T-helper 1 cell (primary cell): ENCODE measurements around the gene DOK7.
"Not testable (repeated sequence)": the region's sequence is repeated elsewhere in the genome, so short reads cannot be mapped to it uniquely, and the experiment has no call there.

ENCODE experiments used
- DNase-seq, 5 donors: peaks; one replicate each; pipeline ENCODE4 v3.0.0-alpha.2; 2012 to 2020

The DOK7 gene

DNA sequence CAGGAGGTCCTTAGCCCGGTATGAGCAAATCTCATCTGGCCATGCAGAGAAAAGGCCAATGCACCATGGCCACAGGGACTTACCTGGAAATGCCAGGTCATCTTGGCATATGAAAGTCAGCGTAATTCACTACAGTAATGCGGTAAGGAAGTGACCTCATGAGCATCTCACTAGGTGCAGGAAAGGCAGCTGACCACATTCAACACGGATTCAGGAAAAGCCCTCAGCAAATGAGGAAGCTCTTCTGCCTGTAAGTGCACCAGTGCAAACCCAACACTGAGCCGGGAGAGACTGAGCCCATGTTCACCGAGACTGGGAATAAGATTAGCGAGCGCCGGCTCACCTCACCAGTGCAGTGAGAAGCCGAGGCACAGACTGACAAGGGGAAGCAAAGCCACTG is 45.4 kb downstream of the DOK7 start:
- no peak for DNase-seq

DNA sequence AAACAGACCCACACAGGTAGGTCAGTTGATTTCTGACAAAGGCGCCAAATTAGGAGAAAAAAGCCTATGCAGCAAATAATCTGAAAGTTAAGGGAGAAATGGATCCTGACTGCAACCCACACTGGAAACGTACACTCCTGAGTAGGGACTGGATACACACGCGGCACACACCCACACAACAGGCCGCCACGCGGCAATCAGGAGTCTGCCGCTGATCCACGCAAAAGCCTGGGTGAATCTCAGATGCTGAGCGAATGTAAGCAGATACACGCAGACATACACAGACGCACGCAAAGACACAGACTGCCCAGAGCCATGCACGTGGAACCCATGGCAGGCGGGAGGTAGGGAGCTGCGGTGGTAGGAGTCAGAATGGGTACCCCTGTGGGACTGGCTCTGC is 47.4 kb downstream of the DOK7 start:
- DNase-seq = no peak

DNA sequence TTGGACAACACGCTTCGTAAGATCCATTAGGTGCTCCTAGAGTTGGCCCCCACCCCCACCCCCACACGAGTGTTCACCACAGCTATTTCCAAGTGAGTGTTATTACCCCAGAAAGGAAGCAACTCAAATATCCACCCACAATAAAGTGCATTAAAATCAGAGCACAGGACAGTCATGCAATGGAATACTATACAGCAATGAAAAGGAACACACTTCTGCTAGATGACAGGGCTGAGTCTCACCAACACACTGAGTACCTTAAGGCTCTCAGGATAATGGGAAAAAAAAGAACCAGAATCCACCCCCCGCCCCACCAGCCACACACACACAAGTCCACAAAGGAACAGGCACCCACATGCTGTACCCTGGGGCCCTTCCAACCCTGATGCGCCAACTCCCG is 48.1 kb downstream of the DOK7 start:
- no peak for DNase-seq

DNA sequence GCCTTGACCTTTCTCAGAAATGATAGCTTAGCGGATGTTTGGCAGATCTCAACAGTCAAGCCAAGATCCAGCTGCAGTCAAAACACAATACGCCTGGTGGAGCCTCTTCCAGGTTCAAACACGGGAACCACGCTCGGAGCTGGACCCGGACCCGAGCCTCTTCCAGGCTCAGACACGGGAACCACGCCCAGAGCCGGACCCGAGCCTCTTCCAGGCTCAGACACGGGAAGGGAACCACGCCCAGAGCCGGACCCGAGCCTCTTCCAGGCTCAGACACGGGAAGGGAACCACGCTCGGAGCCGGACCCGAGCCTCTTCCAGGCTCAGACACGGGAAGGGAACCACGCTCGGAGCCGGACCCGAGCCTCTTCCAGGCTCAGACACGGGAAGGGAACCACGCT is 48.5 kb downstream of the DOK7 start:
- DNase-seq = not testable (repeated sequence)

- DNase-seq = no peak
Measured at GRCh38 chr4:3512279-3512678, 49.2 kb downstream of the DOK7 start.

DNA sequence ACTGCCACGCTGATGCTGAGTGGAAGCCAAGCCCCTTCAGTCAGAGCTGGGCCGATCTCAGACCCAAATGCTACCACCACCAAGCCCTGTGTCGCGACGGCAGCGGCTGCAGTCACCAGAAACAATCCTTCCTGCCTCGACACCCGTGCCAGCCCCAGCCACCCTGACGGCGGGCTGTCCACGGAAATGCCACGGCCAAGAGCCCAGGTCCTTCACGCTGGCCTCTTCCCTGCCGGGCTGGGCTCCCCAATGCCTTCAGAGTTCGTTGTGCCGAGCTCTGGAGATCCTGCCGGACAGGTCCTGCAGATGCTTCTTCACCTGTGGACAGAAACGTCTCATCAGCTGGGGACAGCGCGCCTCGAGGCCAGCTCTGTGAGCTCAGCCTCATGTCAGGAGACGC is 49.6 kb downstream of the DOK7 start:
- DNase-seq = no peak

DNA sequence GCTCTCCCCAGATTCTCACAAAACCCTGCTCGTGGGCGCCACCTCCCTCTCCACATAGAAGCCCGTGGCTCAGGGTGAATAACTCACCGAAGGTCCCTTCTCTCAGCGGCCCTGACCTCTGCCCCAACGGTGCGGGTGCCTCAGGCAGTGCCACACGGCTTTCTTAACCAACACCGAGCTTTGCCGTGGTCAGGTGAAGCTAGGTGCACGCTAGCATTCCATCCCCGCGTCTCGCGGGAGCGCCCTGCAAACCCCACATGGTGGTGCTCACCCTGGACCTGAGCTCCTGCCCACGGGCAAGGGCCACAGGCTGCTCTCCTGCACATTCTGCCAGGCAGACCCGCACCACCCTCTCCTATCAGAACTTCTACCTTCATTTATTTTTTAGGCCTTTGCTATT is 50.7 kb downstream of the DOK7 start:
- no peak for DNase-seq

DNA sequence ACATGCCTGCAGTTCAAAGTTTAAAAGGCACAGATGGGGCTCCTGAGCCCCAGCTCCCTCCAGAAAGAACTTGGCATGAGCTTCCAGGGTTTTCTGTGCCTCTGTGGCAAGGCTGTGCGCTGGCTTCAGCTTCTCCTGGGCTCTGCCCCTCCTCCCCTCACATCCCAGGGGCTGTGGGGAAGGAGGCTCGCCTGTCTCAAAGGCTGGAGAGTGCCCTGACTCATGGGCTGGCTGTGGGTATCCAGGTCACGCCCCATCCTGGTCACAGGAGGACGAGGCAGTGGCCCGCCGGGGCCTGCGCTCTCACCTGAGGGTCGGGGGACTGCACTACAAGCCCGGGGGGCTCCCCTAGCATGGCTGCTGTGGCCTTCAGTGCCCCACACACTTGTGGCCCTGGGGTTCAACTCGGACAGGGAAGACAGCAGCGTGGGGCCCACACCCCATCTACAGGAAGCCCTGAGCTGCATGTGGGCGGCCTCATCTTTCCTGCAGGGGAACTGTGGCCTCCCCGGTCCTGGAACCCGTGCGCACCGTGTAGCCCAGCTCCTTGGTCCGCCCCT is 51.2 kb downstream of the DOK7 start:
- DNase-seq = no peak

DNA sequence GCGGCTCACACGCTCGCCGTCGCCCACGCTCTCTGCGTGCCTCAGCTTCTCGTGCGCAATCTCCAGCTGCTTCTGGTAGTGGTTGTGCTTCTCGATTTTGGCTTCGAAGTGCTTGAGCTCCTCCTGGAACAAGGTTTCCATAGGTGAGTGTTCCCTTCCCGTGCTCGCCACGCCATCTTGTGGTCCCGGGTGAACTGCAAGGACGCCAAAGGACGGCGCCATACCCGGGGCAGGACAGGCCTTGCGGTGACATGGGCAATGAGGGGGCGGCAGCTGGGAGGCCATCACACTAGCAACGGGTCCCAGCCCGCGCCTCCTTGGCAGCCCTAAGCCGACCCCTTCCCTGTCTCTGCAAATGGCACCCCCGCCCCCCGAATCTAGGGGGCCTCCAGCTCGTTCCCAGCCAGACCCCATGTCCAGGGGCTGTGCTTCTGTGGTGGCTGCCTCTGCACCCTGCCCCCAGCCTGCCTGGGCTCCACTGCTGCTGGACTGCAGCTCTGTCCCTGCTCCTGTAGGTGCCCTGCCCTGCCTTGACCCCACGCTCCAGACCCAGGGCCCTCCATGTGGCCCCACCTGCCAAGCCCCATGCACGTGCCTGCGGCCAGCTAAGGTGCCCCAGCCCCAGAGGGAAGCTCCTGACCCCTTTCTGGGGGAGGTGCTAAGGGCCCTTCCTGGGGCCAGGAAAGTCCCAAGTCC is 51.8 kb downstream of the DOK7 start:
- DNase-seq = peak in 2 of 5 donors; percentile 6 to 12

GRCh38 chr4:3515646-3516045 is 52.5 kb downstream of the DOK7 start:
- DNase-seq = peak in 1 of 5 donors; percentile 6

DNA sequence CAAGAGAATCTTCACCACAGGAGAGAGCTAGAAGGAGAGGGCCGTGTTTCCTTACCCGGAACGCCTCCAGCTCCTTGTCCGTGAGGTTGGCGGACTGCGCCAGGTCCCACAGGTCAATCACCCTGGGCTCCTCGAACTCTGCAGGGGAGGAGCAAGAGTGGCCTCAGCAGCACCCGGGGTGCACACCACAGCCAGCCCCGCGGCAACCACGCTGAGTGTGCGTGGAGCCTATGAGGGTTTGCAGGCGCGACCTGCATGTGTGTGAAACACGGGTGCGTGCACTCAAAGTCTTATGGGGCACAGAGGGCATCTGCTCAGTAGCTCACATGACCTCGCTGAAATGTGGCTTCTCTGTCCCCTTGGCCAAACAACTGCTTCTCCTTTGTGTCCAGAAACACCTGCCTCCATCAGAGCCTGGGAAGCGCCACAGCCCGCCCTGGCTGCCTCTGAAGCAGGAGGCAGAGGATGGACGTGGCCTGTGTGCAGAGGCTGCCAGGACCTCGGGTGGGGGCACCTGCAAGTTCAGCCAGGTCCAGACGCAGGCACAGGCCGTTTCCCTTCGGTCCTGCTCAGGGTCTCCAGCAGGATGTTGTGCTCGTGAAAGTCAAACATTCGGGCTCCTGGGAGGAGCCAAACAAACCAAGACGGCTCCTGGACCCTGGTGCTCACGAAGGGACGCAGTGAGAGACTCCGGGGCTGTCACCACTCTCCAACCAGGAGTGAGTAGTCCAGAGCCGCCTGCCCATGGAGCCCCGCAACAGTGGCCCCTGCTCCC is 53.1 kb downstream of the DOK7 start:
- DNase-seq = peak in 1 of 5 donors; percentile 11

DNA sequence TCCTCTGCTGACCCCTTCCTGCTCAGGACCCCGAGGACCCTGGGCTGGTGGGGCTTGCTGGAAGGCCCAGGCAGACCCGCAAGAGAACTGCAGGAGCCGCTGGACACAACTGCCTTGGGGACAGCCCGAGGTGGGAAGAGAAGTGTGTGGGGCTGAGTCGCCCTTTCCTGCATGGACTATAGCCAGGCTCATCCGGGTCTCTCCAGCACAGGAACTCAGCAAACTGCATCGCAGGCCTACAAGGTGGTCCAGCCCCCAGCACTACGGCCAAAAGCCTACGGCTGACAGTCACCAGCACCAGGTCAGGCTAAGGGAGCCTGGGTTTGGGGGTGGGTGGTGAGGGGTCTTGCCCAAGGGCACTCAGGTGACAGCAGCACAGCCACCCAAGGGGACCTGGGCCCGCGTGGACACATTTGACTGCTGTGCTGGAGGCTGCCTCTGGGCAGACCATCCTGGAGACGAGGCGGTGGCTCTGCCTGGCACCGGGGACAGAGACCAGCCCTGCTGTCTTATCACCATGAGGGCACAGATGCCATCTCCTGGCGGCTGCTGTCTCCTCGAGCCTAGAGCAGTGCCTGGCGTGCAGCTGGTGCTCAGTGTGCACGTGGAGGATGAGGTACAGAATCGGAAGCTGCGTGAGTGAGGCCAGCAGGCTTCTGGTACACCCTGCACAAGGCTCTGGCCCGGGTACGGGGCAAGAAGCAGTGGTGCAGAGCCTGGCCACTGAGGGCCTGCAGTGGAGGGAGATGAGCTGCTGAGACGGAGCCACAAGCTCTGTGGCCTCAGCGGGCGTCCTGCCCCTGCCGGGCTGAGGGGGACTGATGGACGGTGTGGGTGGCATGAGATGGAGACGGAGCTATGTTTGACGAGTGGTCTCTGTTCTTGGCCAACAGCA is 54.0 kb downstream of the DOK7 start:
- DNase-seq = peak in 2 of 5 donors; percentile 5 to 11

- DNase-seq = peak in 1 of 5 donors; percentile 10
Measured at GRCh38 chr4:3517731-3518510, 54.8 kb downstream of the DOK7 start.

DNA sequence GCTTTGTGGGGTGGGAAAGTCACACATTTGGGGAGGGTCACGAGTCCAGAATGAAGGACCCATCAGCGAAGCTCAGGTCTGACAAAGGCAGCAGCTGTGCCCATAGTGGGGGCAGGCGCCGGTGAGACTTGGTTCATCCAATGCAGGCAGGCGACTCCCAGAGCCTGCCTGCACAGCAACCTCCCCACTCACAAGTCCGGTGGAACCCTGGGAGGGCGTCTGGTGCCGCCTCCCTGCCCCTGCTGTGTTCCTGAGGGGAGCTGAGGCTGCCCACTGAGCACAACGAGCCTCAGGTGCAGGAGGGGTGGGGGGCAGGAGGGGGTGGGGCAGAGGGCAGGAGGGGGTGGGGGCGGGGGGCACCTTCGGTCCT is 55.4 kb downstream of the DOK7 start:
- DNase-seq = peak in 2 of 5 donors; percentile 5 to 8

GRCh38 chr4:3518941-3519340 is 55.8 kb downstream of the DOK7 start:
- DNase-seq = no peak

DNA sequence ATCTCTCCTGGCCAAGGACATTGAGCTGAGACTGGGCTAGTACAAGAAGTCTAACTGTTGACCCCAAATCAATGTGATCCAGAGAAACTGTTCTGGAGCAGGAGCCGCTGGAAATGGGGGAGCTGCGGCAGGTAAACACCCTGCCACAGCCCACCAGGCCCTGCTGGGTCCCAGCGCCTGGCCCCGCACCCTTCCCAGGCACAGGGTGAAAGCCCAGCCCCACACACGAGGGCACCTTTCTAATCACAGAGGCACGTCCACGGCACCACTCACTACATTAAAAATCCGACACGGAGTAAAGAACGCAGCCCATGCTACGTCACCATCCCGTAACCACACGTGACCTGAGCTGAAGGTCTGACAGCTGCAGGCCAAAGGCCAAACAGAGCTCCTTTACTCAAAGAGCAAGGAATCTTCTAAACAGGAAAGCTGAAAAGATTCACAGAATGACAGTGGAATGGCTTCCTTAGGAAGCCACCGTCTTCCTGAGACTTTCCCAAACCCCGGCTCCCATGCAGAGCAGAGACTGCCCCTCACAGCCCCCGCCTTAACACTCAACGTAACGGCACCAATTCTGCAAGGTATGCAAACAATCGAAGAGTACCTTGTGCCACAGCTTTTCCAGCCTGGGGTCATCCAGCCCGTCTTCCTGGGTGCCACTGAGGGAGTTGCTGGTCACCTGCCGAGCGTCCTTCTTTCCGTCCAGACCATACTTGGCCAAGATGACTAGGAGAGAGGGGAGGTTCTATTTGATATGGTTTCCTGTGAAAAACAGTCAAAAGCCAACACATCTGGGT is 56.6 kb downstream of the DOK7 start:
- DNase-seq = peak in 1 of 5 donors; percentile 5

DNA sequence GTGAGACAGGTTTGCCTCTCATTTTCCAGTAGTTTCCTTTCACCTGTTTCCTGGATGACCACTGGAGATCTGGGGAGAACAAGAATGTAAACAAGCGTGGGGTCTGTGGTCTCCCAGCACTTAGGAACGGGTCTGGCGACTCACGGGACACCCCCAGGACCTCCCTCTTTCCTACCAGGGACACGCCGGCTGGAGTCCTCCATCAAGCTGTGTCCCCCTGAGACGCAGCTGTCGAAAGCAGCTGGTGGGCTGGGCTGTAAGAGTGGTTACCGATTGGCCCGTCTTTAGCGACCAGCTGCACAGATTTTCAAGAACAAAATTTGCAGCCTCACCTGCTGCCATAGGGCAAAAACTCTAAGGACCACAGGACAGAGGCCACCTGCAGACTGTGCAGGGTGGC is 57.2 kb downstream of the DOK7 start:
- DNase-seq = no peak

- DNase-seq = no peak
Measured at GRCh38 chr4:3520796-3521600, 57.9 kb downstream of the DOK7 start.

- DNase-seq = no peak
Measured at GRCh38 chr4:3521621-3522325, 58.7 kb downstream of the DOK7 start.

- DNase-seq = no peak
Measured at GRCh38 chr4:3522326-3522640, 59.2 kb downstream of the DOK7 start.
